ENCODE measurements around the gene TPRA1. TPM values are rescaled to one million over a fixed set of nuclear protein-coding genes. Genes with fewer than 3 reads are reported as not detected.

TPRA1 gene
- total and polyA plus RNA-seq, 2 of the 4 experiments (the other 2 are of a cell fraction): 17.9 to 40.1 TPM

GRCh38 chr3:127612966-127613365 is 22.4 kb upstream of the TPRA1 start:
- Histone ChIP-seq H3K27me3 (ENCODE audit: control insufficient read depth, insufficient read depth, low read length) (no peaks in the 10 kb centered on the region), H3K18ac (ENCODE audit: low read depth, low read length) (no peak overlapping the region), H3K4me1 (ENCODE audit: control insufficient read depth, insufficient read depth, low read length) (peaks cover 9% of the 10 kb centered on the region), H2AK9ac (replicated peaks; ENCODE audit: low read depth, low read length, poor library complexity) (no peak overlapping the region), H2BK120ac (ENCODE audit: low read depth, low read length) (no peak overlapping the region), H3K9me1 (ENCODE audit: insufficient read depth, low read length) (peaks cover 3% of the 10 kb centered on the region; the same call in 1 of the 2 replicates), H3K56ac (ENCODE audit: extremely low read depth, insufficient read depth, low read length) (no peak overlapping the region), H3K36me3 (ENCODE audit: control insufficient read depth, insufficient read depth, low read length) (peaks cover 17% of the 10 kb centered on the region), H3K4me3 (ENCODE audit: insufficient read depth, low read depth, low read length) (no peak overlapping the region), H3K23ac (ENCODE audit: low read depth, low read length) (no peak overlapping the region), H2BK5ac (ENCODE audit: low read depth, low read length, poor library complexity, severe bottlenecking) (no peak overlapping the region), H3K79me1 (ENCODE audit: low read depth in 1 of 2, low read length in 2 of 2) (peaks cover 3 to 14% of the 10 kb centered on the region in 2 experiments; a peak in 2 of 4 replicates), H3K27ac (ENCODE audit: insufficient read depth, low read length) (no peak overlapping the region), H2BK20ac (ENCODE audit: low read depth, low read length) (no peak overlapping the region), H4K5ac (ENCODE audit: low read depth, low read length) (no peak overlapping the region), H3K14ac (replicated peaks; ENCODE audit: low read depth, low read length) (no peak overlapping the region), H2BK15ac (ENCODE audit: low read depth, low read length) (no peak overlapping the region), H4K91ac (ENCODE audit: insufficient read depth, low read depth, low read length) (no peak overlapping the region), H2AFZ (replicated peaks; ENCODE audit: low read length, poor library complexity) (no peak overlapping the region), H4K20me1 (ENCODE audit: insufficient read depth, low read length) (no peaks in the 10 kb centered on the region), H4K8ac (ENCODE audit: low read depth in 2 of 2, low read length in 2 of 2) (no peak overlapping the region), H2AK5ac (ENCODE audit: low read depth, low read length) (no peak overlapping the region), H3K4ac (ENCODE audit: low read depth, low read length) (no peak overlapping the region), H3K9me3 (ENCODE audit: control insufficient read depth, insufficient read depth, low read length) (no peaks in the 10 kb centered on the region), H3K9ac (ENCODE audit: low read depth, low read length) (no peak overlapping the region), H3K4me2 (ENCODE audit: low read depth, low read length) (no peak overlapping the region)
- in situ Hi-C loops (cut with MboI; ENCODE audit: low sequenced_read_pairs) (no loop called here), dilution Hi-C loops (cut with HindIII; ENCODE audit: low sequenced_read_pairs, unreplicated experiment) (no loop called here), intact Hi-C loops (cut with micrococcal nuclease) (no loop called here)
- TF ChIP-seq CEBPB (IDR thresholded peaks at IDR 0.05; ENCODE audit: low read depth, low read length): peak; percentile 35; the same call in 1 of the 2 replicates
- TF ChIP-seq, protein P1, sequence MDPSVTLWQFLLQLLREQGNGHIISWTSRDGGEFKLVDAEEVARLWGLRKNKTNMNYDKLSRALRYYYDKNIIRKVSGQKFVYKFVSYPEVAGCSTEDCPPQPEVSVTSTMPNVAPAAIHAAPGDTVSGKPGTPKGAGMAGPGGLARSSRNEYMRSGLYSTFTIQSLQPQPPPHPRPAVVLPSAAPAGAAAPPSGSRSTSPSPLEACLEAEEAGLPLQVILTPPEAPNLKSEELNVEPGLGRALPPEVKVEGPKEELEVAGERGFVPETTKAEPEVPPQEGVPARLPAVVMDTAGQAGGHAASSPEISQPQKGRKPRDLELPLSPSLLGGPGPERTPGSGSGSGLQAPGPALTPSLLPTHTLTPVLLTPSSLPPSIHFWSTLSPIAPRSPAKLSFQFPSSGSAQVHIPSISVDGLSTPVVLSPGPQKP (IDR thresholded peaks at IDR 0.05; ENCODE audit: borderline replicate concordance, low read depth, low read length): no peak
- DNase-seq (no peak), ATAC-seq (ENCODE audit: low read depth) (no peak)
- ChIA-PET POLR2A (ENCODE audit: unreplicated experiment) (no interaction called here), CTCF (no interaction called here)
- WGBS, 2 experiments (ENCODE audit: extremely low coverage in 2 of 2, insufficient read length in 1 of 2): 71% methylated on average over 4 of the region's 6 CpGs; no CpG with 5 or more reads in 1 of the 2 experiments
- no TSS peak for BruUV-seq (replicated peaks)
